DND-41 (cell line): ENCODE measurements around the gene AFF1.

ENCODE experiments used
- EZH2 ChIP-seq: IDR thresholded peaks from 3 replicates; pipeline ENCODE4 v1.6.1; 2012; ENCODE audit warnings: borderline replicate concordance, low read depth, mild to moderate bottlenecking, moderate library complexity, low read length, inconsistent platforms; ENCODE audit not compliant: severe bottlenecking
- TF ChIP-seq, protein P1 (sequence below): IDR thresholded peaks from 2 replicates; pipeline ENCODE4 v1.5.1; 2012; ENCODE audit warnings: borderline replicate concordance, low read length, moderate library complexity, mild to moderate bottlenecking; ENCODE audit not compliant: poor library complexity, severe bottlenecking; ENCODE audit errors: extremely low read depth

DNA sequence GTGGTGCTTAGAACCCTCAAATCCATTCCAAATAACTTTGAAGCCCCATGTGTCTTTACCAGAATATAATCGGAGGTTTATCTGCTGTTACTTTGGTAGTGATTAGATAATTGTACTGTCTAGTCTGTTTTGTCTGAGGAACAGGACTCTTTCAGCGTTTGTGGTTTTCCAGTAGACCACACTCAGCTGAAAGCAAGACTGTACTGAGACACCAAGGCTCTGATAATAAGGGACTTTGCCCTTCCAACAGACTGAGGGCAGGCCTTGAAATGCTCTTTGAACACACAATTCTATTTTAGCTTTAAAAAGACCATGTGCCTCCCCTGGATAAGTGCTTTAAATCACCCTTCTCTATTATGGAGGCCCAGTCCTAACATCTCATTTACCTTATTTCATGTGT is 209.5 kb downstream of the AFF1 start:
- TF ChIP-seq, protein P1, sequence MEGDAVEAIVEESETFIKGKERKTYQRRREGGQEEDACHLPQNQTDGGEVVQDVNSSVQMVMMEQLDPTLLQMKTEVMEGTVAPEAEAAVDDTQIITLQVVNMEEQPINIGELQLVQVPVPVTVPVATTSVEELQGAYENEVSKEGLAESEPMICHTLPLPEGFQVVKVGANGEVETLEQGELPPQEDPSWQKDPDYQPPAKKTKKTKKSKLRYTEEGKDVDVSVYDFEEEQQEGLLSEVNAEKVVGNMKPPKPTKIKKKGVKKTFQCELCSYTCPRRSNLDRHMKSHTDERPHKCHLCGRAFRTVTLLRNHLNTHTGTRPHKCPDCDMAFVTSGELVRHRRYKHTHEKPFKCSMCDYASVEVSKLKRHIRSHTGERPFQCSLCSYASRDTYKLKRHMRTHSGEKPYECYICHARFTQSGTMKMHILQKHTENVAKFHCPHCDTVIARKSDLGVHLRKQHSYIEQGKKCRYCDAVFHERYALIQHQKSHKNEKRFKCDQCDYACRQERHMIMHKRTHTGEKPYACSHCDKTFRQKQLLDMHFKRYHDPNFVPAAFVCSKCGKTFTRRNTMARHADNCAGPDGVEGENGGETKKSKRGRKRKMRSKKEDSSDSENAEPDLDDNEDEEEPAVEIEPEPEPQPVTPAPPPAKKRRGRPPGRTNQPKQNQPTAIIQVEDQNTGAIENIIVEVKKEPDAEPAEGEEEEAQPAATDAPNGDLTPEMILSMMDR, result no peak
- no peak for TF ChIP-seq EZH2
